ENCODE measurements around the gene LNX1. TPM values are rescaled to one million over a fixed set of nuclear protein-coding genes. Genes with fewer than 3 reads are reported as not detected.

LNX1 gene
- polyA plus RNA-seq, 1 experiment = 0.29 TPM

- Histone ChIP-seq H3K4me3 (ENCODE audit: low read depth, low read length) (no peak overlapping the region), H3K36me3 (ENCODE audit: control insufficient read depth, insufficient read depth, low read length) (no peaks in the 10 kb centered on the region), H3K27me3 (ENCODE audit: control insufficient read depth, insufficient read depth, low read length) (no peaks in the 10 kb centered on the region)
- CTCF ChIA-PET = interaction anchor here (0.8 kb wide), 1 partner anchor 10 kb away, joined by 3 read pairs; no protein-coding TSS in a partner anchor
- TF ChIP-seq, protein P1, sequence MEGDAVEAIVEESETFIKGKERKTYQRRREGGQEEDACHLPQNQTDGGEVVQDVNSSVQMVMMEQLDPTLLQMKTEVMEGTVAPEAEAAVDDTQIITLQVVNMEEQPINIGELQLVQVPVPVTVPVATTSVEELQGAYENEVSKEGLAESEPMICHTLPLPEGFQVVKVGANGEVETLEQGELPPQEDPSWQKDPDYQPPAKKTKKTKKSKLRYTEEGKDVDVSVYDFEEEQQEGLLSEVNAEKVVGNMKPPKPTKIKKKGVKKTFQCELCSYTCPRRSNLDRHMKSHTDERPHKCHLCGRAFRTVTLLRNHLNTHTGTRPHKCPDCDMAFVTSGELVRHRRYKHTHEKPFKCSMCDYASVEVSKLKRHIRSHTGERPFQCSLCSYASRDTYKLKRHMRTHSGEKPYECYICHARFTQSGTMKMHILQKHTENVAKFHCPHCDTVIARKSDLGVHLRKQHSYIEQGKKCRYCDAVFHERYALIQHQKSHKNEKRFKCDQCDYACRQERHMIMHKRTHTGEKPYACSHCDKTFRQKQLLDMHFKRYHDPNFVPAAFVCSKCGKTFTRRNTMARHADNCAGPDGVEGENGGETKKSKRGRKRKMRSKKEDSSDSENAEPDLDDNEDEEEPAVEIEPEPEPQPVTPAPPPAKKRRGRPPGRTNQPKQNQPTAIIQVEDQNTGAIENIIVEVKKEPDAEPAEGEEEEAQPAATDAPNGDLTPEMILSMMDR (IDR thresholded peaks at IDR 0.05; ENCODE audit: insufficient read depth, low read depth, low read length) = no peak
- POLR2A ChIA-PET = interaction anchor here (0.6 kb wide), 1 partner anchor 16 kb away, joined by 5 read pairs; no protein-coding TSS in a partner anchor
- DNase-seq (ENCODE audit: low read depth) = no peak
Measured at GRCh38 chr4:53463340-53463739, 127.9 kb downstream of the LNX1 start.

DNA sequence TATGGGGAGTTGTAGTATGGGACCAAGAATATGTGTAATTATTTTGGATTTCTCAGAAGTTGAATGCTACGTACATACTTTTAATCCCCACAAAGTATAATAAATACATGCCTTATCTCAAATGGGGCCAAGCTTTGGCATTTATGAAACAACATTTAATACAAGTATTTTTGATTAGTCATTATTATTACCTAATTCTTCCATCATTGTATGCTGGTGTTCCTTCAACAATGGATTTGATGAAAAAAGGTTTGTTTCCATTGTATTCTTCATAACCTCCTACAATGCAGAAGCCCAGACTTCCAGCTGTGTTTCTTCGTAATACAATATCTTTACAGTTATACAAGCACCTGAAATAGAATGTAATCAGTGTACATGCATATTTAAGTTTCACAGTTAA, 130.0 kb downstream of the LNX1 start:
- no peaks in the 10 kb centered on the region for H3K36me3 ChIP-seq (ENCODE audit: control insufficient read depth, insufficient read depth, low read length)
- DNase-seq (ENCODE audit: low read depth) = no peak
- ChIA-PET CTCF (no interaction called here), POLR2A (no interaction called here)
- TF ChIP-seq, protein P1 (IDR thresholded peaks at IDR 0.05; ENCODE audit: insufficient read depth, low read depth, low read length) = no peak
- no peak overlapping the region for H3K4me3 ChIP-seq (ENCODE audit: low read depth, low read length)
- no peaks in the 10 kb centered on the region for H3K27me3 ChIP-seq (ENCODE audit: control insufficient read depth, insufficient read depth, low read length)

- POLR2A ChIA-PET = no interaction called here
- TF ChIP-seq, protein P1 (IDR thresholded peaks at IDR 0.05; ENCODE audit: insufficient read depth, low read depth, low read length) = no peak
- CTCF ChIA-PET = no interaction called here
- Histone ChIP-seq H3K27me3 (ENCODE audit: control insufficient read depth, insufficient read depth, low read length) (no peaks in the 10 kb centered on the region), H3K4me3 (ENCODE audit: low read depth, low read length) (no peak overlapping the region), H3K36me3 (ENCODE audit: control insufficient read depth, insufficient read depth, low read length) (peaks cover 1% of the 10 kb centered on the region; the same call in 1 of the 2 replicates)
- DNase-seq (ENCODE audit: low read depth) = no peak
Measured at GRCh38 chr4:53459548-53459947, 131.7 kb downstream of the LNX1 start.

DNA sequence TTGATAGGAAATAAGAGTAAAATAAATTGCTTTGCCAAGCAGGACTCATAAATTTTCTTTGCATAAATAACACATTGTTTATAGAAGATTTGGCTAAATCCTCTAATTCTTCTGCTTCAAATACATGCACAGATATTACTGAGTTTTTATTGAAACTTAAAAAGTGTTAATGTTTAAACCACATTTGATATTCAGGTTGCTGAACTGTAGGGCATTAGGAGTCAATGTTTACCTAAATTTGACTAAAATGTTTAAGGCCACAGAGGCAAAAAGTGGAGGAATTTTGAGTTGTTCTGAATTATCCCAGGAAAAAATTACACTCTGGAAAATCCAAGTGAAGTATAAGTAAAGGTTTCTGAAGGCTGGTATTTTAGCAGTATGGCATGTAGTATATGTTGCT, 135.1 kb downstream of the LNX1 start:
- CTCF ChIA-PET = interaction anchor here (1.1 kb wide), 1 partner anchor 41 kb away, joined by 3 read pairs; no protein-coding TSS in a partner anchor
- no peak for DNase-seq (ENCODE audit: low read depth)
- H3K4me3 ChIP-seq (ENCODE audit: low read depth, low read length) = no peak overlapping the region
- H3K27me3 ChIP-seq (ENCODE audit: control insufficient read depth, insufficient read depth, low read length) = no peaks in the 10 kb centered on the region
- TF ChIP-seq, protein P1 (IDR thresholded peaks at IDR 0.05; ENCODE audit: insufficient read depth, low read depth, low read length) = no peak
- POLR2A ChIA-PET = no interaction called here
- H3K36me3 ChIP-seq (ENCODE audit: control insufficient read depth, insufficient read depth, low read length) = peaks cover 4% of the 10 kb centered on the region; the same call in 1 of the 2 replicates

DNA sequence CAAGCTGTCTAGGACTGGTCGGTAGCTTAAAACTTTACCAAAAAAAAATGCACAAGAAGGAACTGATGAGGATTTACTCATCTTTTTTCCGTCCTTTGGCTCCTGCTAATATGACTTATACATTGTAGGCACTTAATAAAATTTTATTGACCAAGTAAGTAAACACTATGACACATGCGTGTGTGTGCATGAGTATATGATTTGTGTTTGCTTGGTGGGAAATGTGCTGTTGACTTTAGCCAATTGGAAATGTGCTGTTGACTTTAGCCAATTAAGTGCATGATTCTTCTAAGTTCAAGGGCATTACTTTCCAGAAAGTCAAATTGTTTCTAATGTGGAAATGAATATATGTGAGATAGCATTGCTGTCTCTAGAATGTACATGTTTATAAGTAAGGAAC, 135.5 kb downstream of the LNX1 start:
- H3K27me3 ChIP-seq (ENCODE audit: control insufficient read depth, insufficient read depth, low read length) = no peaks in the 10 kb centered on the region
- H3K36me3 ChIP-seq (ENCODE audit: control insufficient read depth, insufficient read depth, low read length) = peaks cover 4% of the 10 kb centered on the region; the same call in 1 of the 2 replicates
- POLR2A ChIA-PET = no interaction called here
- CTCF ChIA-PET = interaction anchor here (1.1 kb wide), 1 partner anchor 41 kb away, joined by 3 read pairs; no protein-coding TSS in a partner anchor
- no peak overlapping the region for H3K4me3 ChIP-seq (ENCODE audit: low read depth, low read length)
- no peak for DNase-seq (ENCODE audit: low read depth)
- TF ChIP-seq, protein P1 (IDR thresholded peaks at IDR 0.05; ENCODE audit: insufficient read depth, low read depth, low read length) = no peak

Measured in BJ (cell line).